Brain microvascular endothelial cell (primary cell): Measurements from ENCODE around the gene MARCHF5.

Source experiments
- DNase-seq: peaks from one replicate; pipeline ENCODE4 v3.0.0-alpha.2; 2020
- H3K27ac ChIP-seq: fragments of 250-450 bp; sonication (Bioruptor Pico); 2 replicates; pipeline ENCODE4 v1.5.1; 2020; ENCODE audit warnings: mild to moderate bottlenecking, moderate library complexity
- H3K27me3 ChIP-seq: fragments of 250-450 bp; sonication (Bioruptor Pico); replicated peaks from 2 replicates; pipeline ENCODE4 v1.5.1; 2020; ENCODE audit warnings: mild to moderate bottlenecking
- H3K36me3 ChIP-seq: fragments of 250-450 bp; sonication (Bioruptor Pico); replicated peaks from 2 replicates; pipeline ENCODE4 v1.5.1; 2020; ENCODE audit warnings: mild to moderate bottlenecking
- H3K4me3 ChIP-seq: 2 replicates; pipeline ENCODE4 v1.5.1; 2011; ENCODE audit warnings: low read depth, mild to moderate bottlenecking, control low read depth, low read length, moderate library complexity
- CTCF ChIP-seq: IDR thresholded peaks from 2 replicates; pipeline ENCODE4 v1.5.1; 2011; ENCODE audit warnings: low read depth, mild to moderate bottlenecking, moderate library complexity, low read length, control low read depth, inconsistent platforms; ENCODE audit errors: missing control alignments
- in situ Hi-C: cut with HindIII; loops from 2 replicates; pipeline ENCODE4 v1.10.0; 2017; ENCODE audit warnings: low sequenced_read_pairs, low pct_ligation_motif_present

Gene MARCHF5

GRCh38 chr10:92309272-92309671 lies 18.3 kb downstream of the MARCHF5 start:
- Histone ChIP-seq H3K27ac (no peak overlapping the region), H3K4me3 (no peak overlapping the region), H3K36me3 (peaks cover 13% of the 10 kb centered on the region), H3K27me3 (no peaks in the 10 kb centered on the region)
- no peak for TF ChIP-seq CTCF
- in situ Hi-C loops: no loop called here
- DNase-seq: no peak

- in situ Hi-C loops: no loop called here
- TF ChIP-seq CTCF: no peak
- H3K27me3 ChIP-seq: no peaks in the 10 kb centered on the region
- H3K4me3 ChIP-seq: no peak overlapping the region
- H3K27ac ChIP-seq: no peak overlapping the region
- peaks cover 16% of the 10 kb centered on the region for H3K36me3 ChIP-seq
- DNase-seq: no peak
These were observed 22.8 kb downstream of the MARCHF5 start for GRCh38 chr10:92313750-92314149.

- TF ChIP-seq CTCF: no peak
- H3K27me3 ChIP-seq: no peaks in the 10 kb centered on the region
- peaks cover 15% of the 10 kb centered on the region for H3K36me3 ChIP-seq
- in situ Hi-C loops: no loop called here
- no peak for DNase-seq
- H3K4me3 ChIP-seq: no peak overlapping the region
- H3K27ac ChIP-seq: no peak overlapping the region
These were observed 25.6 kb downstream of the MARCHF5 start for GRCh38 chr10:92316610-92317009.

GRCh38 chr10:92323079-92323478 lies 32.1 kb downstream of the MARCHF5 start:
- peaks cover 4% of the 10 kb centered on the region for H3K36me3 ChIP-seq
- no peaks in the 10 kb centered on the region for H3K27me3 ChIP-seq
- in situ Hi-C loops: no loop called here
- TF ChIP-seq CTCF: no peak
- DNase-seq: no peak
- H3K4me3 ChIP-seq: no peak overlapping the region
- no peak overlapping the region for H3K27ac ChIP-seq

GRCh38 chr10:92327445-92328433 lies 36.8 kb downstream of the MARCHF5 start:
- Histone ChIP-seq H3K27ac (no peak overlapping the region), H3K4me3 (no peak overlapping the region), H3K36me3 (no peaks in the 10 kb centered on the region), H3K27me3 (no peaks in the 10 kb centered on the region)
- DNase-seq: no peak
- in situ Hi-C loops: no loop called here
- TF ChIP-seq CTCF: no peak
